HK-2 (cell line): Measurements from ENCODE around the gene HMX3.

Source experiments
- DNase-seq: peaks from one replicate; pipeline ENCODE4 v3.0.0-alpha.2; 2018; ENCODE audit not compliant: unreplicated experiment

Gene HMX3

GRCh38 chr10:123135415-123136141 is at the start of gene HMX3:
TSS of gene HMX3 (plus strand) at chr10:123135970. CDS start at chr10:123136051, 81 bp downstream.
- no peak for DNase-seq

DNA sequence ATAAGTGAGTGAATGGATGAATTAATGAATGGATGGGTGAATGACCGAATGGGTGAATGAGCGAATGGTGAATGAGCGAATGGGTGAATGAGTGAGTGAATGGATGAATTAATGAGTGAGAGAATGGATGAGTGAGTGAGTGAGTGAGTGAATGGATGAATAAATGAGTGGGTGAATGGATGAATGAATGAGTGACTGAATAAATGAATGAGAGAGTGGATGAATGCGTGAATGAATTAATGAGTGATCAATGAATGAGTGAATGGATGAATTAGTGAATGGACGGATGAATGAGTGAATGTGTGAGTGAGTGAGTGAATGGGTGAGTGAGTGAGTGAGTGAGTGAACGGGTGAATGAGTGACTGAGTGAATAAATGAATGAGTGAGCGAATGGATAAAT is 49.5 kb upstream of the HMX3 start:
- DNase-seq, result no peak

DNA sequence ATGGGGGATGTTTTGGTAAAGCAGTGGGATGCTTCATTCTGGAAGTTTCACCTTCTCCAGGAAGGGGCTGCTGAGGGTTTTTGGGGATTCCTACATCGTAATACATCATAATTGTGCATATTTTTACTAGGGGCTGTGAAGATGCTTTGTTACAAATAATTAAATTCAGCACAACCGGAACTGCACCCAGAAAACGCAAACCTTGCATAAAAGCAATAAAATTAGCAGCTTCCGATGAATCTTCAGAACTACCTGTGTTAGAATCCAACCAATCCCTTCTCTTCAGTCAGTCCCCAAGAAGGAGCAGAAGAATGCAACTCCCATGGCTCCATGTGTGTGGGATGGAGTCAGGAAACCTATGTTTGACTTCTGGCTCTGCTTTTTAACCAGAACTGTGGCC is 48.4 kb upstream of the HMX3 start:
- no peak for DNase-seq

DNA sequence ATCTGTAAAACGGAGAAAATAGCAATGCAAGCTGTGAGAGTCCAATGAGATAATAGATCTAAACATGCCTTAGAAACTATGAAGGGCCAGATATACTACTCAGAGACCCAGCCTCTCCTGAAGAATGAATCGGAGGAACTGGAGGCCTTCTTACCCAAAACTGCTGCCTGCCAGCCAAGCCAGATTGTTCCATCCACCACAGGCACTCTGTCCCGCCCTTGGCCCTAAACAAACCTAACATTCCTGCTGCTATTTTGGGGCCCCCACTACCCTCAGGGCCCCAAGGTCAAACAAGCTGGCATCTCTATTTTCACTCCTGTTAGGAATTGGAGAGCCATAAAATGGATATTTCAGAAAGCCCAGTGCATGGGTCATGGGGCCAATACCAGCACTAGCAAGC is 48.0 kb upstream of the HMX3 start:
- no peak for DNase-seq

- DNase-seq, result no peak
These were observed 42.9 kb upstream of the HMX3 start for GRCh38 chr10:123092635-123093414.

- no peak for DNase-seq
These were observed 42.3 kb upstream of the HMX3 start for GRCh38 chr10:123093489-123093888.

GRCh38 chr10:123096452-123096851 is 39.3 kb upstream of the HMX3 start:
- no peak for DNase-seq

DNA sequence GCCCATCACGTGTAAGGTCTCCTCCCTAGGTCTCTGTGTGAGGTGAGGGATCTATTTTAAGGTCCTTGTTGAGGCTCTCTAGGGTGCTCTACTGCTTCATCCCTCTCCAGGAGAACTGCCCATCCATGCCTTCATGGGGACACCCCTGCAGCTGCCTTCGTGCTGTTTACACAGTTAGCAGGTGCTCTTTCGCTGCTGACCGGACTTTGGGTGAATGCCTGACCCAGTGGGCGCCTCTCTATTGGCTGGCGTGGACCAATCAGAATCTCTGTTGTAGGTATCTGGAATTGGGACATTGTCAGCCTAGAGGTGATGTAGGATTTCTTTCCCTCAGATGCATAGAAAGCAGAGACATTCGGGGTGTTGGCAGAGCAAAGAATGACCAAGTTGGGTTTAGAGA is 38.7 kb upstream of the HMX3 start:
- DNase-seq, result no peak

DNA sequence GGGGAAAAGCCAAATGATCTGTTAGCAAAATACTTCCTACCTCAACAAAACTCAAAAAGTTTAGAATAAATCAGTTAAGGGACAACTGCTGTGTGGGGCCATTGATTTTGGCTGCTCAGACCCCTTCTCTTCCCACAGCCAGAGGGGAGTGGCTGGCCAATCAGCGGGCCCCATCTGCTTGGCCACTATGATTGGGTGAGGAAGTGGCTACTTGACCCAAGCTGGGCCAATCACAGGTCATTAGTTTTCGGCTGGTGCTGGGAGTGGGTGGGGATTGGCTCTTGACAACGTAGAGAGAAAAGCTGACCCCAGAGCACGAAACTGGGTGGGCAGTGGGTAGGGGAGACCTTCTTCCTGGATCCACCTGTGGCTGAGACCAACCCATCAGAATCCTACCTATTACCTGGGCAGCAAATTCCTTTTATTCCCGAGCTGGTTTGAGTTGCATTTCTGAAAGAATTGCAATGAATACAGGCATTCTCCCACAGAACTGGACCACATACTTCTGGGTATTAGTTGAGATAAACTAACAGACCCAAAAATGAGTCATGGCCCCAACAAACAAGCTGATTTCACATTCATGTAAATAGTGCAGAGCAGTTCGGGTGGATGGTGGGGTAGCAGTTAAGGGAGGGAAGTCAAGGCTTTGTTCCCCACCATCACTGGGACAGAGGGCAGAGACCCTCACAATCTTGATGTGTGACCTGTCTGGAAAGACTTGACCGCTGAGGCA is 35.6 kb upstream of the HMX3 start:
- DNase-seq, result no peak

DNA sequence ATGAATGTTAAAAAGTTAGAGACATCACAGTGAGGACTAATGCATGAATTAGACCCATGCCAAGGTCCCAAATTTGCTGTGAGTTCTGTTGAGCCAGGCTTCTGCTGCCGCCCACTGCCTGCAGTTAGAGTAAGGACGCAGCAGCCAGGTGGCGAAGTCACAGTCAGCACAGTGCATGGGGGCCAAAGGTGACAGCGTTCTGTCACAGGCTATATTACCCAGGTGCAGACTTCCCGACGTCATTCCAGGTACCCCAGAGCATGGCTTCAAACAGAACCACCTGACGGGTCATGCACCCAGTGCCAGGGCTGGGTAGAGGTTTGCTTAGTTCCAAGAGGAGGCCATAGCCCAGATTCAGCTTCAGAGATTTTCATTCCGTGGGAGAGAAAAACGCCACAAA is 33.9 kb upstream of the HMX3 start:
- DNase-seq, result no peak

DNA sequence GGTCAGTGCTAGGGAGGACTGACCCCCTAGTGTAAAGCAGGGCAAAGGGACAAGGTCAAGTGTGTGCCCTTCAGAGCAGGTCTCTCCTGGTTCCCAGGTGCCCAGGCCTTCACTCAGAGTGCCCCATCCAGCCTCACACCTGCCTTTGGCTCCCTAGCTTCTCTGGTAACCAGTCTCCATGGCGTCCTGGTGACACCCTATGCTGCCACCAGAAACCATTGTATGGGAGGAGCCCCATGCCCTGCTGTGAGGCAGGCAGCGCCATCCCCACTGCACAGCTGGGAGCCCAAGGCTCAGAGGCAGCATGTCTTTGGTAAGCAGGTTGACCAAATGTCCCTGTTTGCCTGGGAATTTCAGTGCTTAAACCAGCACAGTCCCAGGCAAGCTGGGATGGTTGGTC is 33.1 kb upstream of the HMX3 start:
- no peak for DNase-seq

- no peak for DNase-seq
These were observed 31.8 kb upstream of the HMX3 start for GRCh38 chr10:123103944-123104343.

DNA sequence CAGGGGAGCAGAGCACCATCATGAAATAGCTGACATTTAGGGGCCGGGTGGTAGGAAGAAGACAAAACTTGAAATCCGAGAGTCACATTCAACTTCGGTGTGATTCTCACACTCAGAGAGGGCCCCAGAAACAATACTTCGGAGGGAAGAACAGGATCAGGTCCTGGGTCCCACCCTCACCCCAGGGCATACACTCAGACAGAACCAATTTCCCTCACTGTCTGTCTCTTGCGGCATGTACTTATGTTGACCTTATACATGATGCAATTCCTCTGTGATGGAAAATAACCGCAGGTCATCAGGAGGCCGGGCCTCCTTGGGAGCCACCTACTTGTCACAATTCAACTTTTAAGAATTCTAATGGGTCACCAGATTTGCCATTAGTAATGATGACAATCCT is 26.3 kb upstream of the HMX3 start:
- DNase-seq, result no peak

DNA sequence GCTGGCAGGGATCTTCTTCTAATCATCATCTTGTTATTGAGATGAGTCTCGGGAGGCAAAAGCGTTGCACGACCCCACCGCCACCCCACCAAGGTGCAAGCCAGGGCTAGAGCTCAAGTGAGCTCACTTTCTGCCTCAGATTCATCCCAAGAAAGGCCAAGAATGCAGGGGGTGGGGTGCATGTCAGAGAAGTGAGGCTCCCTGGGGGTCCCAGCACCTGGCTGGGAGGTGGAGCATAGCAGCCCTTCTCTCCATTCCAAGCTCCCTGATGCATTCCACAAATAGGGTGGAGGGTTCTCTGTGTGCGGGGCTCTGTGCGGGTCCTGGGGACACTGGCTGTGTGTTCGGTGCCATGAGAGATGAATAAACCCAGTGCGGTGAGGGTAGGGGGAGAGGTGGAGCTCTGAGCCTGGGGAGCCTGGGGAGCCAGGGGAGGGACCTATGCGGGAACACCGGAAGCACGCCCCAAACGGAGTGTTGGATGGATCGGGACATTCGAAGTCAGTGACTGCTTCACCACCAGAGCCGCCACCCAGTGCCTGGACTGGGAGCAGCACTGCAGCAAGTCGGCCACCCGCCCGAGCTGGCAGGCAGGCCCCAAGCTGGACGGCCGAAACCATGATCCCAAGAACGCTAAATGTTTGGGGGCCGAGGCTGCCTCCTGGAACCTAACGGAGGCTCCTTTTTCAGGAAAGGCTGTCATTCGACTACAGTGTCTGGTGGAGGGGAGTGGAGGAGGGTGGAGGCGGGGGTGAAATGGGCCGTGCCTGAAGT is 17.9 kb upstream of the HMX3 start:
- no peak for DNase-seq

GRCh38 chr10:123119081-123119480 is 16.7 kb upstream of the HMX3 start:
- DNase-seq, result no peak

DNA sequence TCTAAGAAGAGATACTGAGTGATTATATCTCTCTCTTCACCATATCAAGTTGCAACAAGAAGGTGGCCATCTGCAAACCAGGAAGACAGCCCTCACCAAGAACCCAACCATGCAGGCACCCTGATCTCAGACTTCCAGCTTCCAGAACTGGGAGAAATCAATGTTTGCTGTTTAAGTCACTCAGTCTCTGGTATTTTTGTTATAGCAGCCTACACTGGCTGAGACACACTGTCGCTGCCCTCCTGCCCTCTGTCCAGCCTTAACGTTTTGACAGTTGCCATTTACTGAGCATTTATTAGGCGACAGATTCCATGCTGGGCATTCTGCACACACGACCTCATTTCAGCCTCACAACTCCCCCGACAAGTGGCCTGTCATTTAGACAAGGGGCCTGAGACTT is 9.5 kb upstream of the HMX3 start:
- no peak for DNase-seq

DNA sequence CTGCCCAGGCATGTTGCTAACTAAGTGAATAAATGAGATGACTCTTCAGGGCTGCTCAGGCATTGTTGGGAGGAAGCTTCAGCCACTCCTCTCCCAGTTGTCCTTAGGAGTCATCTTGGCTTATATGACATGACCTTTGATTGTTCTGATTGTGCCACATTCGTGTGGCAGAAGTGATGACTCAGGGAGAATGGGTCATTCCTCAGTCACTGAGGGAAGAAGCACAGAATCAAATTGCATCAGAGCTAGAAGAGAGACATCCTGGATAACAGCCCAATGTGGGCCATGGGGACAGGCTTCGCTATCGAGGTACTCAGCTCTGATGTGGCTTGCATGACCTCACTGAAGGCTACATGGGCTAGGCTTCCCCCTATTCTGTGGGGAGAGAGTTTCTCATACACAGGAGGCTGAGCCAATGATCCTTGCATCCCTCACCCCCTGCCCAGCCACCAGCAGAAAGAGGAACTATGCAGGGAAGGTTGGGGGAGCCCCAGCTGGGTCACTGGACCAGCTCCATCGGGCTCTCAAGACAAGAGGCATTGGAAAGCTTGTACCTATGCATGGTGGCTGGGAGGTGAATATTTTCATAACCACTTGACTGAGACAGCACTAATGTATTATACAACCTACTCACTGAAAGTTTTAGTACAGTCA is 6.0 kb upstream of the HMX3 start:
- DNase-seq, result no peak

- peak; percentile 91 for DNase-seq
These were observed 2.9 kb upstream of the HMX3 start for GRCh38 chr10:123132576-123133477.

DNA sequence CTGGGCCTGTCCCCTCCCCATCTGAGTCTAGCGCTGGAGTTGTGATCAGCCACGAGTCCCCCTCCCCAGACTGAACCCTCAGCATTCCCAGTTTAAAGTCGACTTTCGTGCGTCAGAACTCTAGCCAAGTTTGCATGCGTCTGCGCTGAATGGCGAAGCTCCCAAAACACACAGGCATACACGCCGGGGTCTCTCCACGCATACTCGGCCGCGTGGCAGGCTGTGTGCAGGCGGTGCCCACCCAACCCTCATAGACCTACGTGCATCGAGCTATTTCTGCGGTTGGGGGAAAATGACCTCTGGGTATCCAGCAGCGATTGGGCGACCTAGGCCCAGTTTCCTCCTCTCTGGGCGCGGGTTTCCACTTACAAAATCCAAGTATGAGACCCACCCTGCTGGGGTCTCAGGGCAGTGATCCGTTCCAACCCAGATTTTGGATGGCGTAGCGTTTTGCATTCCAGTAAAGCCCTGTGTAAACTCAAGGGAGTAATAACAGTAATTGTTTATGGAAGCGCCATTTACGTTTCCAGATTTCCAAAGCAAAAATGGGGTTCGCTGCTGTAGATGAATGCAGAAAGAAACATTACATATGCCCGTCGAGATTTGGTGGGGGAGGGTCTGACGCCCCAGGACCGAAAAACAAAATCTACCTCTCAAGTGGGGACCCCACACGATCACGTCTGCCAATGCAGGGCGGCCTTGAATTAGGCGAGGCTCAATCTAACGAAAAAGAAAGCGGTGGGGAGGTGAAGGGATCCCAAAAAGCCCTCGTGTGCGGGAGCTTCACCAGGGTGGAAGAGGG is 2.0 kb upstream of the HMX3 start:
- no peak for DNase-seq
